ENCODE data around the gene WDR53. TPM values are rescaled to one million over a fixed set of nuclear protein-coding genes. Genes with fewer than 3 reads are reported as not detected.

The WDR53 gene
- polyA plus RNA-seq, 1 donor (not counting 4 experiments of a cell fraction or from before 2014, with no cell fraction given), result 14.2 TPM

Small RNAs within 50 kb of the gene (small RNA-seq; reads per million reads assigned to genes)
- gene RPS29P3 (ENCODE audit: insufficient read length in 3 of 3, low read depth in 3 of 3, low replicate concordance in 1 of 3), result 0 reads per million in 3 experiments

Other genes with a start within 250 kb of the WDR53 start
- 2.3 to 4.0 TPM (median 3.7 TPM) in 3 replicates for gene TM4SF19, start 230.2 kb downstream of the WDR53 start, polyA plus RNA-seq
- 13.7 to 22.6 TPM (median 19.7 TPM) in 3 replicates for gene UBXN7, start 136.1 kb downstream of the WDR53 start, polyA plus RNA-seq
- 3.4 to 7.2 TPM (median 4.2 TPM) in 3 replicates for gene RNF168, start 64.8 kb downstream of the WDR53 start, polyA plus RNA-seq
- gene SMCO1, start 53.2 kb downstream of the WDR53 start, polyA plus RNA-seq, result not detected in 3 replicates
- gene FBXO45, start 106 bp upstream of the WDR53 start, polyA plus RNA-seq, result 9.2 to 17.9 TPM (median 10.0 TPM) in 3 replicates
- gene NRROS, start 71.1 kb upstream of the WDR53 start, polyA plus RNA-seq, result 0.02 to 0.05 TPM (median 0.03 TPM) in 3 replicates
- 1.4 to 3.1 TPM (median 2.3 TPM) in 3 replicates for gene CEP19, start 143.7 kb upstream of the WDR53 start, polyA plus RNA-seq
- 17.2 to 25.0 TPM (median 19.0 TPM) in 3 replicates for gene PIGX, start 143.8 kb upstream of the WDR53 start, polyA plus RNA-seq
- 37.2 to 59.4 TPM (median 52.3 TPM) in 3 replicates for gene PAK2, start 171.3 kb upstream of the WDR53 start, polyA plus RNA-seq

Data from keratinocyte (primary cell).